Measurements from ENCODE around the gene TMEM138.

Gene TMEM138

GRCh38 chr11:61361741-61362541 is at the start of gene TMEM138, which contains the start of gene CYB561A3:
TMEM138 (plus strand) TSS chr11:61362374; CDS start chr11:61364391, 2,017 bp downstream.
CYB561A3 (minus strand) TSS chr11:61361882; CDS start chr11:61356713, 5,169 bp downstream.
- no peak for FAIRE-seq
- peak; percentile 97 for TF ChIP-seq POLR2A (IDR thresholded peaks at IDR 0.05; ENCODE audit: low read depth, low read length)
- peak; percentile 86 for DNase-seq (ENCODE audit: insufficient read length, low spot score)

GRCh38 chr11:61315260-61315659 is 46.9 kb upstream of the TMEM138 start:
- FAIRE-seq (no peak), DNase-seq (ENCODE audit: insufficient read length, low spot score) (no peak)
- TF ChIP-seq POLR2A (IDR thresholded peaks at IDR 0.05; ENCODE audit: low read depth, low read length) = no peak

GRCh38 chr11:61325649-61326414 is 36.3 kb upstream of the TMEM138 start:
- no peak for TF ChIP-seq POLR2A (IDR thresholded peaks at IDR 0.05; ENCODE audit: low read depth, low read length)
- DNase-seq (ENCODE audit: insufficient read length, low spot score) = no peak
- no peak for FAIRE-seq

- TF ChIP-seq POLR2A (IDR thresholded peaks at IDR 0.05; ENCODE audit: low read depth, low read length) = no peak
- DNase-seq (ENCODE audit: insufficient read length, low spot score) (no peak), FAIRE-seq (no peak)
Measured at GRCh38 chr11:61327669-61328071, 34.5 kb upstream of the TMEM138 start.

DNA sequence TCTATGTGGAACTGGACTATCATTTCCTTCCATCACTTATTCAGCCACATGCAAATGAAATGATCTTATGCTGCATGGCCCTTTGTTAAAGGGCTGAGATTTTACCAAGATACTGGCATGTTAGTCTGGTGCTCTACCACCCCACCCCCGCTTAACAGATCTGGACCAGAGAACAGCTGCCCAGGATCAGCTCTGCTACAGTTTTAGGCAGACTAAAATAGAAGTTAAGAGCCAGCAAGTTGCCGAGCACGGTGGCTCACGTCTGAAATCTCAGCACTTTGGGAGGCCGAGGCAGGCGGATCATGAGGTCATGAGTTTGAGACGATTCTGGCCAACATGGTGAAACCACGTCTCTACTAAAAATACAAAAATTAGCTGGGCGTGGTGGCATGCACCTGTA is 33.8 kb upstream of the TMEM138 start:
- DNase-seq (ENCODE audit: insufficient read length, low spot score) = no peak
- no peak for TF ChIP-seq POLR2A (IDR thresholded peaks at IDR 0.05; ENCODE audit: low read depth, low read length)
- no peak for FAIRE-seq

- no peak for FAIRE-seq
- TF ChIP-seq POLR2A (IDR thresholded peaks at IDR 0.05; ENCODE audit: low read depth, low read length) = no peak
- DNase-seq (ENCODE audit: insufficient read length, low spot score) = no peak
Measured at GRCh38 chr11:61329871-61330270, 32.3 kb upstream of the TMEM138 start.

GRCh38 chr11:61331651-61332050 is 30.5 kb upstream of the TMEM138 start:
- FAIRE-seq (no peak), DNase-seq (ENCODE audit: insufficient read length, low spot score) (no peak)
- TF ChIP-seq POLR2A (IDR thresholded peaks at IDR 0.05; ENCODE audit: low read depth, low read length) = no peak

- TF ChIP-seq POLR2A (IDR thresholded peaks at IDR 0.05; ENCODE audit: low read depth, low read length) = no peak
- DNase-seq (ENCODE audit: insufficient read length, low spot score) (no peak), FAIRE-seq (no peak)
Measured at GRCh38 chr11:61332281-61332796, 29.8 kb upstream of the TMEM138 start.

- peak; percentile 87 for TF ChIP-seq POLR2A (IDR thresholded peaks at IDR 0.05; ENCODE audit: low read depth, low read length)
- peak; percentile 94 for DNase-seq (ENCODE audit: insufficient read length, low spot score)
- no peak for FAIRE-seq
Measured at GRCh38 chr11:61332797-61333549, 29.2 kb upstream of the TMEM138 start, which contains the start of the genes DDB1 and TKFC. DDB1 (minus strand) TSS chr11:61333105; CDS start chr11:61332968, 137 bp downstream. TKFC (plus strand) TSS chr11:61333228; CDS start chr11:61334729, 1,501 bp downstream.

- no peak for DNase-seq (ENCODE audit: insufficient read length, low spot score)
- no peak for TF ChIP-seq POLR2A (IDR thresholded peaks at IDR 0.05; ENCODE audit: low read depth, low read length)
- FAIRE-seq = no peak
Measured at GRCh38 chr11:61333550-61334433, 28.4 kb upstream of the TMEM138 start.

GRCh38 chr11:61334434-61335354 is 27.5 kb upstream of the TMEM138 start:
- DNase-seq (ENCODE audit: insufficient read length, low spot score) (peak; percentile 51), FAIRE-seq (no peak)
- no peak; the same call in 1 of the 2 replicates for TF ChIP-seq POLR2A (IDR thresholded peaks at IDR 0.05; ENCODE audit: low read depth, low read length)

GRCh38 chr11:61335355-61335710 is 26.8 kb upstream of the TMEM138 start:
- TF ChIP-seq POLR2A (IDR thresholded peaks at IDR 0.05; ENCODE audit: low read depth, low read length) = no peak
- FAIRE-seq = no peak
- no peak for DNase-seq (ENCODE audit: insufficient read length, low spot score)
